GM12864 (cell line): ENCODE measurements around the gene PCDHGA10.

Experiments
- DNase-seq: peaks from one replicate; pipeline ENCODE4 v3.0.0-alpha.2; 2011; ENCODE audit warnings: low read depth
- H3K4me3 ChIP-seq: 2 replicates; pipeline ENCODE4 v1.5.1; 2011; ENCODE audit warnings: mild to moderate bottlenecking, low read depth, low read length, control low read depth
- TF ChIP-seq, protein P1 (sequence below): IDR thresholded peaks from 2 replicates; pipeline ENCODE4 v1.5.1; 2011; ENCODE audit warnings: low read depth, mild to moderate bottlenecking, moderate library complexity, low read length, control low read depth, inconsistent platforms; ENCODE audit errors: missing control alignments

PCDHGA10 gene

DNA sequence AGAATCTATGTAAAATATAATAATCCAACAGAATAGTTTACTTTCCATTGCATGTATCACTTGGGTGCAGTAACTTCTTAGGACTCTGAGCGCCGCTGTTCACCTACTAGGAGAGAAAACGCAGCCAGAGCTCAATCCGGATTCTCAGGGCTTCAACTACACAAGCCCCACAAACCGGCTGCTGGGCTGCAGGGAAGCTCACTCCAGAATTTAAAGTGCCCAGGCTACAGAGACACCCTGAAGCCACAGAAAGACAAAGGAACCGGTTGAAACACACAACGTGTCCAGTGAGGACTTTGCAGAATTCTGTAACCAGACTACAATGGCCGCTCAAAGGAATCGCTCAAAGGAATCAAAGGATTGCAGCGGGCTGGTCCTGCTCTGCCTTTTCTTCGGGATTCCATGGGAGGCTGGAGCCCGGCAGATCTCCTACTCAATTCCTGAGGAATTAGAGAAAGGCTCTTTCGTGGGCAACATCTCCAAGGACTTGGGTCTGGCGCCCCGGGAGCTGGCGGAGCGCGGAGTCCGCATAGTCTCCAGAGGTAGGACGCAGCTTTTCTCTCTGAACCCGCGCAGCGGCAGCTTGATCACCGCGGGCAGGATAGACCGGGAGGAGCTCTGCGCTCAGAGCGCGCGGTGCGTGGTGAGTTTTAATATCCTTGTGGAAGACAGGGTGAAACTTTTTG is at the start of gene PCDHGA10:
TSS of gene PCDHGA10 (plus strand) at position 134 of the 686 bp plus-strand sequence. CDS start at position 323, 189 bp downstream.
- TF ChIP-seq, protein P1, sequence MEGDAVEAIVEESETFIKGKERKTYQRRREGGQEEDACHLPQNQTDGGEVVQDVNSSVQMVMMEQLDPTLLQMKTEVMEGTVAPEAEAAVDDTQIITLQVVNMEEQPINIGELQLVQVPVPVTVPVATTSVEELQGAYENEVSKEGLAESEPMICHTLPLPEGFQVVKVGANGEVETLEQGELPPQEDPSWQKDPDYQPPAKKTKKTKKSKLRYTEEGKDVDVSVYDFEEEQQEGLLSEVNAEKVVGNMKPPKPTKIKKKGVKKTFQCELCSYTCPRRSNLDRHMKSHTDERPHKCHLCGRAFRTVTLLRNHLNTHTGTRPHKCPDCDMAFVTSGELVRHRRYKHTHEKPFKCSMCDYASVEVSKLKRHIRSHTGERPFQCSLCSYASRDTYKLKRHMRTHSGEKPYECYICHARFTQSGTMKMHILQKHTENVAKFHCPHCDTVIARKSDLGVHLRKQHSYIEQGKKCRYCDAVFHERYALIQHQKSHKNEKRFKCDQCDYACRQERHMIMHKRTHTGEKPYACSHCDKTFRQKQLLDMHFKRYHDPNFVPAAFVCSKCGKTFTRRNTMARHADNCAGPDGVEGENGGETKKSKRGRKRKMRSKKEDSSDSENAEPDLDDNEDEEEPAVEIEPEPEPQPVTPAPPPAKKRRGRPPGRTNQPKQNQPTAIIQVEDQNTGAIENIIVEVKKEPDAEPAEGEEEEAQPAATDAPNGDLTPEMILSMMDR, result peak; percentile 83
- H3K4me3 ChIP-seq, result peak within 1 kb of the TSS; percentile 77
- DNase-seq, result peak; percentile 70

DNA sequence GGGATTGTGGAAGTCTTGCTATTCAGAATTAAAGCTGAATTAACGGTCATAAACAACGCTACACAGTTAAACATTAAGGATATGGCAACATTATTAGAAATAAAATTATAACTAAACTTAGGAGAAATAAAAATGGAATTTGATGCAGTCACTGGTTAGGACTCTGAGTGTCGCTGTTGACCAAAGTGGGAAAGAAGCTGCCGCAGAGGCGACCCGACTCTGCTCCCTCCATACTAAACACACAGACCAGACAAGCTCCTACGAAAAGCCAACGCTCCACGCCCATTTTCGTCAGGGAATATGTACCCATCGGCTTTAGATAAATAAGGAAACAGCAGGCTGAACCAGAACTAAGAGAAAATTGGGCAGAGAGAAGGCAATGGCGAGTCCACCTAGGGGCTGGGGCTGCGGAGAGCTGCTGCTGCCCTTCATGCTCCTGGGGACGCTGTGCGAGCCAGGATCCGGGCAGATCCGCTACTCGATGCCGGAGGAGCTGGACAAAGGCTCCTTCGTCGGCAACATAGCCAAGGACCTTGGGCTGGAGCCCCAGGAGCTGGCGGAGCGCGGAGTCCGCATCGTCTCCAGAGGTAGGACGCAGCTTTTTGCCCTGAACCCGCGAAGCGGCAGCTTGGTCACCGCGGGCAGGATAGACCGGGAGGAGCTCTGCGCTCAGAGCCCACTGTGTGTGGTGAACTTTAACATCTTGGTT is 48.7 kb upstream of the PCDHGA10 start, which contains the start of gene PCDHGA5:
TSS of gene PCDHGA5 (plus strand) at position 211 of the 709 bp plus-strand sequence. CDS start at position 380, 169 bp downstream.
- TF ChIP-seq, protein P1, result no peak
- H3K4me3 ChIP-seq, result no peak within 1 kb of the TSS
- no peak for DNase-seq

DNA sequence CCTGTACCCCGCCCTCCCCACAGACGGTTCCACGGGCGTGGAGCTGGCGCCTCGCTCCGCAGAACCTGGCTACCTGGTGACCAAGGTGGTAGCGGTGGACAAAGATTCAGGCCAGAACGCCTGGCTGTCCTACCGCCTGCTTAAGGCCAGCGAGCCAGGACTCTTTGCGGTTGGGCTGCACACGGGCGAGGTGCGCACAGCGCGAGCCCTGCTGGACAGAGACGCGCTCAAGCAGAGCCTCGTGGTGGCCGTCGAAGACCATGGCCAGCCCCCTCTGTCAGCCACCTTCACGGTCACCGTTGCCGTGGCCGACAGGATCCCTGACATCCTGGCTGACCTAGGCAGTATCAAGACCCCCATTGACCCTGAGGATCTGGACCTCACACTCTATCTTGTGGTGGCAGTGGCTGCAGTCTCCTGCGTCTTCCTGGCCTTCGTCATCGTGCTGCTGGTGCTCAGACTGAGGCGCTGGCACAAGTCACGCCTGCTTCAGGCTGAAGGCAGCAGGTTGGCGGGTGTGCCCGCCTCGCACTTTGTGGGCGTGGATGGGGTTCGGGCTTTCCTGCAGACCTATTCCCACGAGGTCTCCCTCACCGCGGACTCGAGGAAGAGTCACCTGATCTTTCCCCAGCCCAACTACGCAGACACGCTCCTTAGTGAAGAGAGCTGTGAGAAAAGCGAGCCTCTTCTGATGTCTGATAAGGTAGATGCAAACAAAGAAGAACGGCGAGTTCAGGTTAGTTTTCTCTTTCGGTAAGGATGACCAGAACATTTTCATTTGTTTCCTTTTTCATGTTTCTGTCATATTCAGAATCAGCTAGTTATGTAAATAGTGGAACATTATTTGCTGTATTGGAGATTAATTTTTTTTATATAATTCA is 46.5 kb upstream of the PCDHGA10 start:
- no peak overlapping the region for H3K4me3 ChIP-seq
- TF ChIP-seq, protein P1, result no peak
- DNase-seq, result no peak

DNA sequence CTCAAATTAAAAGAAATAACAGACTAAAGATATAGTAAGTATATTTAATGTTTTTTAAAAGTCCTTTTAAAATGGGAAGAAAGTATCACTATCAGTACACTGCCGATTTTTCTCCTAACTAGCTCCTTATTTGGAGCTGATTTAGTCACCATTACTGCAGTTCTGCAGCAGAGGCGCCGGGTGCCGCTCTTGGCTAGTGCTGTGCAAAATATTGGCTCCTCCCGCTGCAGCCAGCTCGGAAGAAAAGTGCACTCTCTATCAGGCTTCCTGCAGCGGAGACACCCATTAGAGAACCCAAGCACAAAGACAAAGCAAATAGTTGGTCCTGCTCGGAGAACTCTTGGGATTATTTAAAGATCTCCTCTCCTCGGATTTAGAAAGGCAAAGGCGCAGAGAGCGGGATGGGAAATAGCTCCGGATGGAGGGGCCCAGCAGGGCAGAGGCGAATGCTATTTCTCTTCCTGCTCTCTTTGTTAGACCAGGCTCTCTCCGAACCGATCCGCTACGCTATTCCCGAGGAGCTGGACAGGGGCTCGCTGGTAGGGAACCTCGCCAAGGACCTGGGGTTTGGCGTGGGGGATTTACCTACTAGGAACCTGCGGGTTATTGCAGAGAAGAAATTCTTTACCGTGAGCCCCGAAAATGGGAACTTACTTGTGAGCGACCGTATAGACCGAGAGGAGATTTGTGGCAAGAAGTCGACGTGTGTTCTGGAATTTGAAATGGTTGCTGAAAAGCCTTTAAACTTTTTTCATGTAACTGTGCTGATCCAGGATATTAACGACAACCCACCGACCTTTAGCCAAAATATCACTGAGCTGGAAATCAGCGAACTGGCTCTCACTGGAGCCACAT is 42.6 kb upstream of the PCDHGA10 start, which contains the start of gene PCDHGB3:
TSS of gene PCDHGB3 (plus strand) at position 249 of the 855 bp plus-strand sequence. CDS start at position 402, 153 bp downstream.
- peak within 1 kb of the TSS; percentile 58 for H3K4me3 ChIP-seq
- DNase-seq, result peak; percentile 60
- TF ChIP-seq, protein P1, result peak; percentile 72

DNA sequence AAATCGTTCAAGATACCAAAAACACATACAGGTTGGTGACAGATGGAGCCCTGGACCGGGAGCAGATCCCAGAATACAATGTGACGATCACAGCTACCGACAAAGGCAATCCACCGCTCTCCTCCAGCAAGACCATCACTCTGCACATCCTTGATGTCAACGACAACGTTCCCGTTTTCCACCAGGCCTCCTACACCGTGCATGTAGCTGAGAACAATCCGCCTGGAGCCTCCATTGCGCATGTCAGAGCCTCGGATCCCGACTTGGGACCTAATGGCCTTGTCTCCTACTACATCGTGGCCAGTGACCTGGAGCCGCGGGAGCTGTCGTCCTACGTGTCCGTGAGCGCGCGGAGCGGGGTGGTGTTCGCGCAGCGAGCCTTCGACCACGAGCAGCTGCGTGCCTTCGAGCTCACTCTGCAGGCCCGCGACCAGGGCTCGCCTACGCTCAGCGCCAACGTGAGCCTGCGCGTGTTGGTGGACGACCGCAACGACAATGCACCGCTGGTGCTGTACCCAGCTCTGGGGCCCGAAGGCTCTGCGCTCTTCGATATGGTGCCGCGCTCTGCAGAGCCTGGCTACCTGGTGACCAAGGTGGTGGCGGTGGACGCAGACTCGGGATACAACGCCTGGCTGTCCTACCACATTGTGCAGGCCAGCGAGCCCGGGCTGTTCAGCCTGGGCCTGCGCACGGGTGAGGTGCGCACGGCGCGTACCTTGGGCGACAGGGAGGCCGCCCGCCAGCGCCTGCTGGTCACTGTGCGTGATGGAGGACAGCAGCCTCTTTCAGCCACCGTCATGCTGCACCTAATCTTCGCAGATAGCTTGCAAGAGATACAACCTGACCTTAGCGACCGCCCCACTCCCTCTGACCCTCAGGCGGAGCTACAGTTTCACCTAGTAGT is 41.0 kb upstream of the PCDHGA10 start:
- no peak overlapping the region for H3K4me3 ChIP-seq
- TF ChIP-seq, protein P1, result no peak
- no peak for DNase-seq
